DND-41 (cell line): ENCODE results near the gene MED12L.

Experiments used
- ATAC-seq: fragments of 200-7000 bp; cut with Tn5 transposase; 3 replicates; pipeline ENCODE4 v1.9.1; 2021; ENCODE audit warnings: low read depth; ENCODE audit not compliant: insufficient read depth
- DNase-seq: peaks from one replicate; pipeline ENCODE4 v3.0.0-alpha.2; 2020
- H2AFZ ChIP-seq: 2 replicates; pipeline ENCODE4 v1.6.0; 2012; ENCODE audit warnings: low read depth, low read length
- H3K27ac ChIP-seq: 2 replicates; pipeline ENCODE4 v1.5.1; 2012; ENCODE audit warnings: low read length, inconsistent platforms
- H3K27me3 ChIP-seq: fragments of 200-600 bp; sonication (generic); 2 replicates; pipeline ENCODE4 v1.6.0; 2012; ENCODE audit warnings: low read length, mild to moderate bottlenecking, inconsistent platforms; ENCODE audit not compliant: insufficient read depth, poor library complexity
- H3K36me3 ChIP-seq: 2 replicates; pipeline ENCODE4 v1.5.1; 2012; ENCODE audit warnings: low read length, inconsistent platforms; ENCODE audit not compliant: insufficient read depth
- H3K4me1 ChIP-seq: 2 replicates; pipeline ENCODE4 v1.5.1; 2012; ENCODE audit warnings: mild to moderate bottlenecking, low read length; ENCODE audit not compliant: insufficient read depth
- H3K4me2 ChIP-seq: 2 replicates; pipeline ENCODE4 v1.6.0; 2012; ENCODE audit warnings: mild to moderate bottlenecking, moderate library complexity, low read length, inconsistent platforms; ENCODE audit not compliant: insufficient read depth
- H3K4me3 ChIP-seq, 2 experiments: fragments of 200-600 bp in 1 of 2; shearing (Covaris generic) in 1 of 2; 2 replicates each; pipeline ENCODE4 v1.5.1; 2012 to 2016; ENCODE audit warnings: inconsistent platforms in 2 of 2, low read length in 2 of 2, mild to moderate bottlenecking in 2 of 2, low read depth in 1 of 2, moderate library complexity in 1 of 2
- H3K79me2 ChIP-seq: 2 replicates; pipeline ENCODE4 v1.6.0; 2012; ENCODE audit warnings: low read length, inconsistent platforms; ENCODE audit not compliant: insufficient read depth
- H3K9ac ChIP-seq: 2 replicates; pipeline ENCODE4 v1.6.0; 2012; ENCODE audit warnings: low read depth, mild to moderate bottlenecking, inconsistent platforms, low read length, moderate library complexity
- H3K9me3 ChIP-seq: 2 replicates; pipeline ENCODE4 v1.5.1; 2012; ENCODE audit warnings: low read length, moderate library complexity, mild to moderate bottlenecking, inconsistent platforms; ENCODE audit not compliant: insufficient read depth, severe bottlenecking
- H4K20me1 ChIP-seq: 2 replicates; pipeline ENCODE4 v1.6.0; 2012; ENCODE audit warnings: low read length; ENCODE audit not compliant: insufficient read depth
- CTCF ChIP-seq: IDR thresholded peaks from 2 replicates; pipeline ENCODE4 v1.5.1; 2012; ENCODE audit warnings: borderline replicate concordance, low read length, moderate library complexity, mild to moderate bottlenecking; ENCODE audit not compliant: poor library complexity, severe bottlenecking; ENCODE audit errors: extremely low read depth
- EZH2 ChIP-seq: IDR thresholded peaks from 3 replicates; pipeline ENCODE4 v1.6.1; 2012; ENCODE audit warnings: borderline replicate concordance, low read depth, mild to moderate bottlenecking, moderate library complexity, low read length, inconsistent platforms; ENCODE audit not compliant: severe bottlenecking

The MED12L gene

GRCh38 chr3:151315136-151315535 lies 229.7 kb downstream of the MED12L start:
- Histone ChIP-seq H3K27ac (no peak overlapping the region), H3K79me2 (no peaks in the 10 kb centered on the region), H3K9me3 (no peaks in the 10 kb centered on the region), H3K27me3 (no peaks in the 10 kb centered on the region), H3K4me1 (no peaks in the 10 kb centered on the region), H3K36me3 (no peaks in the 10 kb centered on the region), H2AFZ (no peak overlapping the region), H3K9ac (no peak overlapping the region), H4K20me1 (no peaks in the 10 kb centered on the region), H3K4me2 (no peak overlapping the region), H3K4me3 (no peak overlapping the region)
- DNase-seq (no peak), ATAC-seq (no peak)
- no peak for TF ChIP-seq CTCF
- no peak for TF ChIP-seq EZH2

GRCh38 chr3:151315846-151316245 lies 230.4 kb downstream of the MED12L start:
- Histone ChIP-seq H3K9ac (no peak overlapping the region), H3K79me2 (no peaks in the 10 kb centered on the region), H3K9me3 (no peaks in the 10 kb centered on the region), H2AFZ (no peak overlapping the region), H3K4me1 (no peaks in the 10 kb centered on the region), H3K27ac (no peak overlapping the region), H3K36me3 (no peaks in the 10 kb centered on the region), H3K4me2 (no peak overlapping the region), H3K27me3 (no peaks in the 10 kb centered on the region), H3K4me3 (no peak overlapping the region), H4K20me1 (no peaks in the 10 kb centered on the region)
- DNase-seq: no peak
- TF ChIP-seq CTCF (no peak), EZH2 (no peak)
- no peak for ATAC-seq

GRCh38 chr3:151316267-151316991 lies 231.0 kb downstream of the MED12L start, which contains the start of gene GPR87:
Gene GPR87 (minus strand): TSS chr3:151316820. CDS start chr3:151300100, 16,720 bp downstream.
- Histone ChIP-seq H3K9ac (no peak within 1 kb of the TSS), H3K4me3 (no peak within 1 kb of the TSS), H3K27ac (no peak within 1 kb of the TSS), H3K4me1 (no peaks in the 10 kb centered on the region), H3K36me3 (no peaks in the 10 kb centered on the region), H2AFZ (no peak within 1 kb of the TSS), H3K4me2 (no peak within 1 kb of the TSS), H3K27me3 (no peaks in the 10 kb centered on the region), H4K20me1 (no peaks in the 10 kb centered on the region), H3K9me3 (no peaks in the 10 kb centered on the region), H3K79me2 (no peaks in the 10 kb centered on the region)
- DNase-seq: no peak
- TF ChIP-seq CTCF (no peak), EZH2 (no peak)
- ATAC-seq: no peak
